Mesenchymal stem cell (in vitro differentiated cells and primary cell): ENCODE data around the gene ZEB2.

Source experiments
- DNase-seq: peaks from one replicate; pipeline ENCODE4 v3.0.0-alpha.2; 2013
- H2AFZ ChIP-seq: one replicate; pipeline ENCODE4 v1.6.1; 2013; ENCODE audit warnings: low read depth, mild to moderate bottlenecking, control low read depth, inconsistent platforms, low read length, moderate library complexity
- H2AK5ac ChIP-seq: 2 replicates; pipeline ENCODE4 v1.6.1; 2013; ENCODE audit warnings: low read length, moderate library complexity, mild to moderate bottlenecking, inconsistent platforms; ENCODE audit not compliant: severe bottlenecking
- H2BK120ac ChIP-seq: one replicate; pipeline ENCODE4 v1.6.1; 2013; ENCODE audit warnings: low read depth, mild to moderate bottlenecking, inconsistent platforms, low read length, moderate library complexity
- H2BK12ac ChIP-seq, 2 experiments: one replicate each; pipeline ENCODE4 v1.6.1; 2013; ENCODE audit warnings: inconsistent platforms in 2 of 2, low read length in 2 of 2, mild to moderate bottlenecking in 2 of 2, moderate library complexity in 2 of 2, control low read depth in 1 of 2
- H2BK15ac ChIP-seq: one replicate; pipeline ENCODE4 v1.6.1; 2013; ENCODE audit warnings: mild to moderate bottlenecking, low read depth, inconsistent platforms; ENCODE audit not compliant: poor library complexity, severe bottlenecking
- H2BK5ac ChIP-seq: 2 replicates; pipeline ENCODE4 v1.6.1; 2013; ENCODE audit warnings: low read depth, mild to moderate bottlenecking, low read length, control low read depth, inconsistent platforms; ENCODE audit not compliant: poor library complexity, severe bottlenecking
- H3K14ac ChIP-seq, 2 experiments: one replicate each; pipeline ENCODE4 v1.6.1; 2013; ENCODE audit warnings: inconsistent platforms in 2 of 2, low read length in 2 of 2, control low read depth in 1 of 2, mild to moderate bottlenecking in 1 of 2, moderate library complexity in 1 of 2
- H3K18ac ChIP-seq, 2 experiments: one replicate each; pipeline ENCODE4 v1.6.1; 2013; ENCODE audit warnings: inconsistent platforms in 2 of 2, low read length in 2 of 2, control low read depth in 1 of 2, low read depth in 1 of 2, mild to moderate bottlenecking in 1 of 2
- H3K23ac ChIP-seq, 2 experiments: one replicate each; pipeline ENCODE4 v1.6.1; 2013; ENCODE audit warnings: inconsistent platforms in 2 of 2, low read length in 2 of 2, mild to moderate bottlenecking in 2 of 2, moderate library complexity in 2 of 2, control low read depth in 1 of 2
- H3K27ac ChIP-seq: 2 replicates; pipeline ENCODE4 v1.5.1; 2013; ENCODE audit warnings: mild to moderate bottlenecking, moderate library complexity, low read length, control low read depth, inconsistent platforms; ENCODE audit not compliant: poor library complexity, severe bottlenecking
- H3K27me3 ChIP-seq, 2 experiments: 2 replicates each; pipeline versions ENCODE4 v1.6.1 to v1.7.0; 2013; ENCODE audit warnings: low read length in 2 of 2, mild to moderate bottlenecking in 2 of 2, moderate library complexity in 2 of 2, control low read depth in 1 of 2, inconsistent platforms in 1 of 2; ENCODE audit not compliant: control insufficient read depth in 1 of 2, insufficient read depth in 1 of 2
- H3K36me3 ChIP-seq, 2 experiments: 2 replicates each; pipeline versions ENCODE4 v1.6.1 to v1.7.0; 2013; ENCODE audit warnings: low read length in 2 of 2, control low read depth in 1 of 2, inconsistent platforms in 1 of 2, low read depth in 1 of 2, mild to moderate bottlenecking in 1 of 2; ENCODE audit not compliant: insufficient read depth in 2 of 2, control insufficient read depth in 1 of 2
- H3K4ac ChIP-seq, 2 experiments: one replicate each; pipeline ENCODE4 v1.6.1; 2013; ENCODE audit warnings: inconsistent platforms in 2 of 2, low read length in 2 of 2, mild to moderate bottlenecking in 2 of 2, moderate library complexity in 2 of 2, control low read depth in 1 of 2, low read depth in 1 of 2
- H3K4me1 ChIP-seq: 2 replicates; pipeline ENCODE4 v1.6.1; 2013; ENCODE audit warnings: low read depth, low read length, control low read depth; ENCODE audit not compliant: control insufficient read depth, insufficient read depth
- H3K4me2 ChIP-seq: 2 replicates; pipeline ENCODE4 v1.6.1; 2013; ENCODE audit warnings: low read length, mild to moderate bottlenecking, inconsistent platforms; ENCODE audit not compliant: poor library complexity, severe bottlenecking
- H3K4me3 ChIP-seq, 2 experiments: 2 replicates each; pipeline versions ENCODE4 v1.5.1 to v1.7.0; 2013; ENCODE audit warnings: low read length in 2 of 2, mild to moderate bottlenecking in 2 of 2, control low read depth in 1 of 2, low read depth in 1 of 2; ENCODE audit not compliant: insufficient read depth in 1 of 2
- H3K79me1 ChIP-seq: replicated peaks from 2 replicates; pipeline ENCODE4 v1.6.1; 2013; ENCODE audit warnings: mild to moderate bottlenecking, control low read depth, low read length, inconsistent platforms; ENCODE audit not compliant: poor library complexity, severe bottlenecking
- H3K9ac ChIP-seq: 2 replicates; pipeline ENCODE4 v1.7.0; 2013; ENCODE audit warnings: mild to moderate bottlenecking, low read length, moderate library complexity
- H3K9me3 ChIP-seq: 2 replicates; pipeline ENCODE4 v1.7.0; 2013; ENCODE audit warnings: mild to moderate bottlenecking, low read length; ENCODE audit not compliant: control insufficient read depth
- H4K8ac ChIP-seq: one replicate; pipeline ENCODE4 v1.6.1; 2013; ENCODE audit warnings: inconsistent platforms, mild to moderate bottlenecking, low read length, moderate library complexity
- H4K91ac ChIP-seq: one replicate; pipeline ENCODE4 v1.6.1; 2013; ENCODE audit warnings: mild to moderate bottlenecking, low read length, inconsistent platforms
- whole genome bisulfite sequencing: methylation state at CpG from one replicate; pipeline ENCODE4 v1.1.7; 2013; ENCODE audit warnings: mixed read lengths; 5-methylcytosine and 5-hydroxymethylcytosine counted together

ZEB2 gene

DNA sequence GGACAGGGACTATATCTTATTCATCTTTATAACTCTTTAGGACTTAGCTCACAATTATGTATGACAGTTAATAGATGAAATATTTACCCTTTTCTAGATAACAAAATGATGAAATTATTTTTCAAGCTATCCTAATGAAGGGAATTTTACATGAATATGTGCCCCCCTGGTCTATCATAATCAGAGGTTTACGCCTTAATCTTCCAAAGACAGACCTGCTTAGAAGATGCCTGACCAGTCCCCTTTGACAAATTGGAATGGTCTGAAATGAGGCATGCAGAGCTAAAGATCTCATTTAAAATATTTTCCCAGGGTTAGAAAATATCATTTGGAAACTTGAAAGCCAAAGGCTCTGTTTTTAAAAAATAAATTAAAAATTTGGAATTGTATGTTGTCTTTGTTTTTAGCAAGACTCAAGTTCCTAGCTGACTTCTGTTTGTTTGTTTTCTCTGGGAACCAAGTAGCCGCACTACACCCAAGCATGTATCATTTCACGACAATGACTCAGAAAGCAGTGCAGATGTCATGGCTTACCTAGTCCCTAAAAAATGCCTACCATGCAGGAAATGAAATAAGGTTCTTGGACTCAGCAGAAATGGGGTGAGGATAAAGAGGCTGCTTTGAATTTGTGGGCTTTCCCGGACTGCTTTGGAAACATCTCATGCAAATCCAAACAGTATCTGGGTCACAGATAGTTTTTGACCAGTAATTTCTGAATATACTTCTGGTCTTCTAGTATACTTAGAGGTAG is 162.1 kb downstream of the ZEB2 start:
- Histone ChIP-seq H3K79me1 (no peaks in the 10 kb centered on the region), H3K4ac (no peak overlapping the region), H3K4me1 (peaks cover 6% of the 10 kb centered on the region), H4K91ac (no peak overlapping the region), H3K14ac (no peak overlapping the region), H2BK15ac (no peak overlapping the region), H3K18ac (no peak overlapping the region), H2BK12ac (no peak overlapping the region), H3K9ac (peak overlapping the region; percentile 86), H2AFZ (no peak overlapping the region), H3K4me2 (no peak overlapping the region), H2AK5ac (no peak overlapping the region), H2BK5ac (no peak overlapping the region), H3K9me3 (no peaks in the 10 kb centered on the region), H3K27ac (peak overlapping the region; percentile 84), H4K8ac (no peak overlapping the region), H3K27me3 (no peaks in the 10 kb centered on the region), H3K4me3 (no peak overlapping the region), H3K36me3 (no peaks in the 10 kb centered on the region), H2BK120ac (no peak overlapping the region), H3K23ac (no peak overlapping the region)
- WGBS, result 28% methylated on average over 3 of the region's 4 CpGs
- DNase-seq, result peak; percentile 99

DNA sequence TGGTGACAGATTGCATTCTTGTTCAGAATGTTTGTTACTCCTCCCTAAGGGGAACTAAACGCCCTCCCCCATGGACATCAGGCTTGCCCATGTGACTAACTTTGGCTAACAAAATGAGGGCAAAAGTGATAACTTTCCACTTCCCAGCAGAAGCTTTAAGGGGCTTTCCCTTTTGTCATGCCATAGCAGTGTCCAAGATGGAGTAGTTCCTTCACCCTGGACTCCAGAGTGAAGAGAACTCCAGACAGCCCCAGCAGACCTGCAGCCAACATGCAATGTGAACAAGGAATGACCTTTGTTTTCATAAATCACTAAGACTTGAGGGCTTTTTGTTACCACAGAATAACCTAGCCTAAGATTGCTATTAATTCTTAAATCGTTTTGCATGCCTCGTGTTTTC is 163.5 kb downstream of the ZEB2 start:
- Histone ChIP-seq H3K36me3 (no peaks in the 10 kb centered on the region), H3K4me2 (no peak overlapping the region), H4K91ac (no peak overlapping the region), H2AK5ac (no peak overlapping the region), H2BK15ac (no peak overlapping the region), H3K23ac (no peak overlapping the region), H2AFZ (no peak overlapping the region), H2BK120ac (no peak overlapping the region), H2BK12ac (no peak overlapping the region), H4K8ac (no peak overlapping the region), H3K14ac (no peak overlapping the region), H2BK5ac (no peak overlapping the region), H3K9me3 (no peaks in the 10 kb centered on the region), H3K4me3 (no peak overlapping the region), H3K9ac (no peak overlapping the region), H3K79me1 (no peaks in the 10 kb centered on the region), H3K27ac (no peak overlapping the region), H3K27me3 (no peaks in the 10 kb centered on the region), H3K18ac (no peak overlapping the region), H3K4ac (no peak overlapping the region), H3K4me1 (peaks cover 2% of the 10 kb centered on the region)
- WGBS, result 59% methylated on average over 3 of the region's 3 CpGs
- DNase-seq, result peak; percentile 72

DNA sequence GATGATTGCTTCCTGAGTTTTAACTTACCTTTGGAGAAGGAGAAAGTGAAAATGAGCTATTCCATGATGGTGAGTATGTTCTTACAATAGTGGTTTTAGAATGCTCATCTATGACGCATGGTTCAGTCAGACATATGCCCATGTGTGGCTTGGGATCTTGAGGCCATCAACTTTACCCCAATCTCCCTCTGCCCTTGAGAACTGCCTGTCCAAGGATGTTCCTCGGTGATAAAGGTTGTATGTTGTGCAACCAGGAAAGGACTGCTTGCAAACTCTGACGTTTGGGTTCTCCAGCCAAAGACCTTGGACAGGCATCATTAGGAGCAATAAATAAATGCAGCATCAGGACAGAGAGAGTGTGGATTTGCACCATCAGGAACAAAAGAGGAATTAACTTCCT is 165.0 kb downstream of the ZEB2 start:
- WGBS, result 69% methylated on average over 3 of the region's 3 CpGs
- Histone ChIP-seq H4K8ac (no peak overlapping the region), H3K4me2 (no peak overlapping the region), H3K14ac (no peak overlapping the region), H2BK120ac (no peak overlapping the region), H3K4me1 (peaks cover 1% of the 10 kb centered on the region), H2AK5ac (no peak overlapping the region), H2BK5ac (no peak overlapping the region), H3K27me3 (no peaks in the 10 kb centered on the region), H3K9me3 (no peaks in the 10 kb centered on the region), H3K36me3 (no peaks in the 10 kb centered on the region), H3K79me1 (no peaks in the 10 kb centered on the region), H3K23ac (no peak overlapping the region), H3K9ac (no peak overlapping the region), H3K18ac (no peak overlapping the region), H4K91ac (no peak overlapping the region), H3K4me3 (no peak overlapping the region), H2AFZ (no peak overlapping the region), H3K27ac (no peak overlapping the region), H3K4ac (no peak overlapping the region), H2BK15ac (no peak overlapping the region), H2BK12ac (no peak overlapping the region)
- DNase-seq, result peak; percentile 38

DNA sequence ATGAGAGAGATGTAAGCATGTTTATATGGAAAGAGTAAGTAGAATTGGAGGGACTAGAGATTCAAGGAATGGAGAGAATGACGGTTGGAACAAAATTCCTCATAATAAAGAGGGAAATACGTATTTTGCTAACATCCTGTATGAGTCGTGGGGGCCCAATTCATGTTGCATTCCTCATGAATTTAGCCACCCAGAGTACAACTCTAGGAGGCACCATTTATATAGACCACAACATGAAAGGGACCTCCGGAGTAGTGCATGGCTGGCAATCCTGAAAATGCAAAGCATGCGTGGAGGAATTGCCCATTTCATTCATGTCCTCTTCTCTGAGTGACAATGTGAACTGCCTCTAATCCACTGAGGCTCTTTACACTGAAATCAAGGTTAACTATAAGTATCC is 168.2 kb downstream of the ZEB2 start:
- no peak for DNase-seq
- Histone ChIP-seq H2AK5ac (no peak overlapping the region), H3K9ac (no peak overlapping the region), H4K91ac (no peak overlapping the region), H2BK15ac (no peak overlapping the region), H2BK120ac (no peak overlapping the region), H2BK12ac (no peak overlapping the region), H2AFZ (no peak overlapping the region), H3K4ac (no peak overlapping the region), H3K23ac (no peak overlapping the region), H3K4me1 (no peaks in the 10 kb centered on the region), H3K18ac (no peak overlapping the region), H3K36me3 (no peaks in the 10 kb centered on the region), H3K9me3 (no peaks in the 10 kb centered on the region), H3K4me3 (no peak overlapping the region), H3K27me3 (no peaks in the 10 kb centered on the region), H3K14ac (no peak overlapping the region), H3K27ac (no peak overlapping the region), H2BK5ac (no peak overlapping the region), H3K4me2 (no peak overlapping the region), H3K79me1 (no peaks in the 10 kb centered on the region), H4K8ac (no peak overlapping the region)
- 42% methylated on average over 5 of the region's 5 CpGs for WGBS
